ENCODE data around the gene LZTR1. TPM values are rescaled to one million over a fixed set of nuclear protein-coding genes. Genes with fewer than 3 reads are reported as not detected.

LZTR1 gene
- total RNA-seq, 1 experiment from 2014 or later: 54.3 TPM

DNA sequence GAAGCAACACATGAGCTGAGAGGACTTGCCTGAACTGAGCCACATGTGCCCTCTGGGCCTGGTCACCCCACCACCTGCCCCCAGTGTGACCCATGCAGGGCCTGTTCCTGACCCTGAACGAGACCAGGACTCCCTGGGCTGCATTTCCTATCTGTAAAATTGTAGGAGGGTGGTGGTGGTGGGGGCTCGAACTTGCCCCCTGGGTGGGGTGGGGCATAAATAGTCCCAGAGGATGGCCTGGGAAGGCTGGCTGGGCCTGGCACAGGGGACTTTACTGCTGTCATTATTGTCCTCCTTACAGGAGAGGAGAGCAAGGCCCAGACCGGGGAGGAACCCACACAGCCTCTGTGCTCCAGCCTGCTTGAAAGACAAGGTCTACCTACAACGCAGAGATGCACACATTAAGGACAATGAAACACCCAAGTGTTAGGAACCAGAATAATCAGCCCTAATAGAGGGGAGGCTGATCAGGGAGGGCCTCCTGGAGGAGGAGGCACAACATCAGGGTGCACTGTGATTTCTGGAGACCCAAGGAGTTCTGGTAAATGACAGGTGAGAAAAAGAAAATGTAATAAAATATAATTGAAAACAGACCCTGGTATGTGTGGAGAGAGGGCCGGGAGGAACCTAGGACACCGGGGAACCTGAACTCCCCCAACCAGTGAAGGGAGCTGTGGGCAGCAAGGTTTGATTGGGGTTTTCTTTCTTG, 17.9 kb upstream of the LZTR1 start:
- intact Hi-C loops (cut with micrococcal nuclease; ENCODE audit: unreplicated experiment): no loop called here

GRCh38 chr22:20964799-20965103, 17.3 kb upstream of the LZTR1 start:
- Histone ChIP-seq H3K27ac (ENCODE audit: low read depth, low read length, poor library complexity, severe bottlenecking) (no peak overlapping the region), H3K9me3 (ENCODE audit: low read depth, low read length, poor library complexity, severe bottlenecking) (no peaks in the 10 kb centered on the region), H3K36me3 (ENCODE audit: insufficient read depth, low read length, poor library complexity, severe bottlenecking) (no peaks in the 10 kb centered on the region), H3K4me3 (ENCODE audit: low read depth, low read length, poor library complexity, severe bottlenecking) (peak overlapping the region; percentile 34), H3K27me3 (replicated peaks; ENCODE audit: insufficient read depth, low read depth, low read length, poor library complexity) (peaks cover 4% of the 10 kb centered on the region), H3K4me1 (ENCODE audit: insufficient read depth, low read length, poor library complexity, severe bottlenecking) (no peaks in the 10 kb centered on the region)
- TF ChIP-seq EZH2 (IDR thresholded peaks at IDR 0.05; ENCODE audit: borderline replicate concordance, low read depth, low read length, poor library complexity, severe bottlenecking): no peak
- TF ChIP-seq, protein P1, sequence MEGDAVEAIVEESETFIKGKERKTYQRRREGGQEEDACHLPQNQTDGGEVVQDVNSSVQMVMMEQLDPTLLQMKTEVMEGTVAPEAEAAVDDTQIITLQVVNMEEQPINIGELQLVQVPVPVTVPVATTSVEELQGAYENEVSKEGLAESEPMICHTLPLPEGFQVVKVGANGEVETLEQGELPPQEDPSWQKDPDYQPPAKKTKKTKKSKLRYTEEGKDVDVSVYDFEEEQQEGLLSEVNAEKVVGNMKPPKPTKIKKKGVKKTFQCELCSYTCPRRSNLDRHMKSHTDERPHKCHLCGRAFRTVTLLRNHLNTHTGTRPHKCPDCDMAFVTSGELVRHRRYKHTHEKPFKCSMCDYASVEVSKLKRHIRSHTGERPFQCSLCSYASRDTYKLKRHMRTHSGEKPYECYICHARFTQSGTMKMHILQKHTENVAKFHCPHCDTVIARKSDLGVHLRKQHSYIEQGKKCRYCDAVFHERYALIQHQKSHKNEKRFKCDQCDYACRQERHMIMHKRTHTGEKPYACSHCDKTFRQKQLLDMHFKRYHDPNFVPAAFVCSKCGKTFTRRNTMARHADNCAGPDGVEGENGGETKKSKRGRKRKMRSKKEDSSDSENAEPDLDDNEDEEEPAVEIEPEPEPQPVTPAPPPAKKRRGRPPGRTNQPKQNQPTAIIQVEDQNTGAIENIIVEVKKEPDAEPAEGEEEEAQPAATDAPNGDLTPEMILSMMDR (conservative IDR thresholded peaks at IDR 0.05; ENCODE audit: low read depth, low read length): no peak
- no TSS peak for BruUV-seq (replicated peaks)
- ChIA-PET CTCF (interaction anchor here (0.6 kb wide), 1 partner anchor 994 kb away, joined by 3 read pairs; no protein-coding TSS in a partner anchor), POLR2A (ENCODE audit: low non-redundant PET) (no interaction called here)
- intact Hi-C loops (cut with micrococcal nuclease; ENCODE audit: unreplicated experiment): no loop called here
- no peak for DNase-seq (ENCODE audit: low spot score)

More for the DNA sequence above, 17.9 kb upstream of the LZTR1 start:
- peak overlapping the region; percentile 34 for H3K4me3 ChIP-seq (ENCODE audit: low read depth, low read length, poor library complexity, severe bottlenecking)
- ChIA-PET POLR2A (ENCODE audit: low non-redundant PET) (no interaction called here), CTCF (interaction anchor here (0.6 kb wide), 1 partner anchor 994 kb away, joined by 3 read pairs; no protein-coding TSS in a partner anchor)
- BruUV-seq (replicated peaks): no TSS peak
- H3K4me1 ChIP-seq (ENCODE audit: insufficient read depth, low read length, poor library complexity, severe bottlenecking): no peaks in the 10 kb centered on the region
- TF ChIP-seq EZH2 (IDR thresholded peaks at IDR 0.05; ENCODE audit: borderline replicate concordance, low read depth, low read length, poor library complexity, severe bottlenecking): no peak
- TF ChIP-seq, protein P1 (conservative IDR thresholded peaks at IDR 0.05; ENCODE audit: low read depth, low read length): no peak
- H3K27me3 ChIP-seq (replicated peaks; ENCODE audit: insufficient read depth, low read depth, low read length, poor library complexity): peaks cover 4% of the 10 kb centered on the region
- no peaks in the 10 kb centered on the region for H3K36me3 ChIP-seq (ENCODE audit: insufficient read depth, low read length, poor library complexity, severe bottlenecking)
- no peaks in the 10 kb centered on the region for H3K9me3 ChIP-seq (ENCODE audit: low read depth, low read length, poor library complexity, severe bottlenecking)
- DNase-seq (ENCODE audit: low spot score): no peak
- no peak overlapping the region for H3K27ac ChIP-seq (ENCODE audit: low read depth, low read length, poor library complexity, severe bottlenecking)

DNA sequence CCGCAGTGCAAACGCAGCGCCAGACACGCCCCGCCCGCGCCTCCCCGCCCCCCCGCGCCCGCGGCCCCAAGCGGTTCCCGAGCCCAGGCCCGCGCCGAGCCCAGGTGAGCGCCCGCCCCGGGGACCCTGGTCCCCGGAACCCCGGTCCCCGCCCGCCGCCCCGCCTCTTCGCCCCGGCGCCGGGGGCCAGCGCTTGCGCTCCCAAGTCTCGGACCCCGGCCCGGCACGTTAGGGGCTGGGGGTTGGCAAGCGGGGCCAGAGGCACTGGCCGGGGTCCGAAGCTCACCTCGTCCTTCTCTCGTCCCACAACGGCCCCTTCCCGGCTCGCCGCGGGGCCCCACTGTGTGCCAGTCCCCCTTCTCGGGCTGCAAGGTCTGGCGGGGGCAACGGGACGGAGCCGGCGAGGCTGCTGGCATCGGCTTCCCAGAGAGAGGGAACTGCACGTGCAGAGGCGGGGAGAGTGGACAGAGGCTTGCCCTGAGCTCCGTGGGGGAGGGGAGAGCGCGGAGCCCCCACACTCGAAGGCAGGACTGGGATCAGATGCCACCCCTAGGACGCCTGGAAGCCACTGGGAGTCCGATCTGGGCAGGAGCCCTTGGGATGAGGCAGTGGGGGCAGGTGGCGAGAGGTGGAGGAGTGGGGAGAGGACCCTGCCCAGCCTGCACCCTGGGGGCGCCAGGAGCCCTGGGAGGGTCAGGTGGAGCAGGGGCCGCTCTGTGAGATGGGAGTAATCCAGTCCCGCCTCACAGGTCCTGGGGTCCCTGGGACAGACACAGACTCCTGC, 16.8 kb upstream of the LZTR1 start:
- Histone ChIP-seq H3K27ac (ENCODE audit: low read depth, low read length, poor library complexity, severe bottlenecking) (no peak overlapping the region), H3K36me3 (ENCODE audit: insufficient read depth, low read length, poor library complexity, severe bottlenecking) (no peaks in the 10 kb centered on the region), H3K27me3 (replicated peaks; ENCODE audit: insufficient read depth, low read depth, low read length, poor library complexity) (peaks cover 4% of the 10 kb centered on the region), H3K4me3 (ENCODE audit: low read depth, low read length, poor library complexity, severe bottlenecking) (peak overlapping the region; percentile 34), H3K9me3 (ENCODE audit: low read depth, low read length, poor library complexity, severe bottlenecking) (no peaks in the 10 kb centered on the region), H3K4me1 (ENCODE audit: insufficient read depth, low read length, poor library complexity, severe bottlenecking) (no peaks in the 10 kb centered on the region)
- ChIA-PET CTCF (interaction anchor here (0.6 kb wide), 1 partner anchor 995 kb away, joined by 3 read pairs; no protein-coding TSS in a partner anchor), POLR2A (ENCODE audit: low non-redundant PET) (no interaction called here)
- intact Hi-C loops (cut with micrococcal nuclease; ENCODE audit: unreplicated experiment): no loop called here
- BruUV-seq (replicated peaks): no TSS peak
- TF ChIP-seq, protein P1 (conservative IDR thresholded peaks at IDR 0.05; ENCODE audit: low read depth, low read length): no peak
- no peak for TF ChIP-seq EZH2 (IDR thresholded peaks at IDR 0.05; ENCODE audit: borderline replicate concordance, low read depth, low read length, poor library complexity, severe bottlenecking)
- DNase-seq (ENCODE audit: low spot score): no peak

Data from A673 (cell line).